PC-9 (cell line): ENCODE results near the gene TENM4. TPM values are rescaled to one million over a fixed set of nuclear protein-coding genes. Genes with fewer than 3 reads are reported as not detected.
A peak's percentile ranks its signal among the peaks of the same experiment; 100 is the strongest.

ENCODE experiments used
- BruUV-seq: library from RNA; stranded (reverse); fragments of 400-500 nt; replicated peaks from 2 replicates; lab custom pipeline; 2021; lab: Mats Ljungman, UMichigan
- CTCF ChIA-PET: fragments of 300-600 bp; sonication (Branson Sonifier 250); formaldehyde crosslinking; loops from one replicate; lab custom pipeline; 2022; ENCODE audit warnings: antibody characterized with exemption; lab: Charles Lee
- POLR2A ChIA-PET: fragments of 300-600 bp; sonication (Branson Sonifier 250); formaldehyde crosslinking; loops from one replicate; lab custom pipeline; 2022; ENCODE audit warnings: antibody characterized with exemption; ENCODE audit not compliant: unreplicated experiment; lab: Charles Lee
- DNase-seq, 2 experiments: peaks; one replicate each; pipeline versions ENCODE4 v3.0.0 to v3.0.0-alpha.2; 2015 to 2022; ENCODE audit warnings: mixed read lengths in 1 of 2
- H2AFZ ChIP-seq: fragments of 200-600 bp; sonication (generic); 2 replicates; pipeline ENCODE4 v1.8.1; 2017; ENCODE audit warnings: antibody characterized with exemption
- H3F3A ChIP-seq: fragments of 200-600 bp; sonication (generic); 2 replicates; pipeline ENCODE4 v1.8.1; 2017; ENCODE audit warnings: antibody characterized with exemption, mild to moderate bottlenecking, low read depth; ENCODE audit not compliant: insufficient read depth
- H3K27ac ChIP-seq: fragments of 200-600 bp; sonication (generic); 2 replicates; pipeline ENCODE4 v1.6.1; 2016; ENCODE audit warnings: mixed run types
- H3K27me3 ChIP-seq: fragments of 200-600 bp; sonication (generic); 2 replicates; pipeline ENCODE4 v1.6.1; 2016; ENCODE audit warnings: low read depth, mixed run types; ENCODE audit not compliant: insufficient read depth
- H3K36me3 ChIP-seq: fragments of 200-600 bp; sonication (generic); 2 replicates; pipeline ENCODE4 v1.6.1; 2016; ENCODE audit warnings: low read depth, mixed run types
- H3K4me1 ChIP-seq: fragments of 200-600 bp; sonication (generic); replicated peaks from 2 replicates; pipeline ENCODE4 v1.6.1; 2016; ENCODE audit warnings: mixed run types; ENCODE audit not compliant: insufficient read depth
- H3K4me2 ChIP-seq: fragments of 200-600 bp; sonication (generic); 2 replicates; pipeline ENCODE4 v1.6.1; 2017; ENCODE audit warnings: mixed run types
- H3K4me3 ChIP-seq: fragments of 200-600 bp; sonication (generic); 2 replicates; pipeline ENCODE4 v1.6.1; 2016; ENCODE audit warnings: mixed run types
- H3K79me2 ChIP-seq: fragments of 200-600 bp; sonication (generic); 2 replicates; pipeline ENCODE4 v1.6.1; 2017; ENCODE audit warnings: low read depth, mixed run types
- H3K9me2 ChIP-seq: fragments of 200-600 bp; sonication (generic); 2 replicates; pipeline ENCODE4 v1.8.1; 2017; ENCODE audit warnings: mild to moderate bottlenecking; ENCODE audit not compliant: insufficient read depth
- H3K9me3 ChIP-seq: fragments of 200-600 bp; sonication (generic); 2 replicates; pipeline ENCODE4 v1.8.1; 2016; ENCODE audit warnings: low read depth; ENCODE audit not compliant: insufficient read depth
- H4K20me1 ChIP-seq: fragments of 200-600 bp; sonication (generic); 2 replicates; pipeline ENCODE4 v1.8.1; 2017; ENCODE audit not compliant: insufficient read depth
- CTCF ChIP-seq: fragments of 200-600 bp; sonication (generic); conservative IDR thresholded peaks from 2 replicates; pipeline ENCODE4 v1.6.1; 2017; ENCODE audit warnings: mixed run types, antibody characterized with exemption, mild to moderate bottlenecking, moderate library complexity
- EZH2 ChIP-seq: fragments of 200-600 bp; sonication (generic); IDR thresholded peaks from 2 replicates; pipeline ENCODE4 v1.8.0; 2017; ENCODE audit warnings: antibody characterized with exemption, low read depth
- intact Hi-C: fragments of 100-400 bp; cut with micrococcal nuclease; formaldehyde crosslinking; loops from one replicate; pipeline ENCODE4 v1.10.0; 2022; ENCODE audit not compliant: unreplicated experiment
- total RNA-seq: library from RNA; stranded (reverse); gene quantifications from 2 replicates; pipeline ENCODE4 v1.2.3, GENCODE V29; 2021

Gene TENM4
- total RNA-seq, 1 experiment from 2014 or later, result not detected

GRCh38 chr11:78657968-78658839 lies 782.6 kb downstream of the TENM4 start:
- Histone ChIP-seq H3K27me3 (peaks cover 98% of the 10 kb centered on the region), H3K9me3 (no peaks in the 10 kb centered on the region), H3K79me2 (no peaks in the 10 kb centered on the region), H2AFZ (no peak overlapping the region), H3K4me2 (no peak overlapping the region), H3K9me2 (no peaks in the 10 kb centered on the region), H3K4me3 (no peak overlapping the region), H4K20me1 (no peaks in the 10 kb centered on the region), H3K4me1 (no peaks in the 10 kb centered on the region), H3K36me3 (no peaks in the 10 kb centered on the region), H3F3A (no peaks in the 10 kb centered on the region), H3K27ac (no peak overlapping the region)
- intact Hi-C loops, result no loop called here
- BruUV-seq, result no TSS peak
- peak; percentile 87; the same call in 1 of the 2 replicates for TF ChIP-seq EZH2
- TF ChIP-seq CTCF, result no peak
- ChIA-PET CTCF (no interaction called here), POLR2A (no interaction called here)
- no peak for DNase-seq

- peaks cover 98% of the 10 kb centered on the region for H3K27me3 ChIP-seq
- no peaks in the 10 kb centered on the region for H3K36me3 ChIP-seq
- no peaks in the 10 kb centered on the region for H3K79me2 ChIP-seq
- no peaks in the 10 kb centered on the region for H4K20me1 ChIP-seq
- DNase-seq, result no peak
- CTCF ChIA-PET, result no interaction called here
- BruUV-seq, result no TSS peak
- no peaks in the 10 kb centered on the region for H3K9me3 ChIP-seq
- no peak overlapping the region for H2AFZ ChIP-seq
- intact Hi-C loops, result no loop called here
- H3K4me2 ChIP-seq, result no peak overlapping the region
- no peaks in the 10 kb centered on the region for H3K9me2 ChIP-seq
- TF ChIP-seq EZH2, result no peak
- TF ChIP-seq CTCF, result no peak
- POLR2A ChIA-PET, result no interaction called here
- H3K4me3 ChIP-seq, result no peak overlapping the region
- H3K4me1 ChIP-seq, result no peaks in the 10 kb centered on the region
- no peaks in the 10 kb centered on the region for H3F3A ChIP-seq
- H3K27ac ChIP-seq, result no peak overlapping the region
Observed at GRCh38 chr11:78657441-78657840, 783.4 kb downstream of the TENM4 start.

GRCh38 chr11:78656984-78657383 lies 783.8 kb downstream of the TENM4 start:
- Histone ChIP-seq H3K4me2 (no peak overlapping the region), H3K9me3 (no peaks in the 10 kb centered on the region), H3K27me3 (peaks cover 100% of the 10 kb centered on the region), H3K36me3 (no peaks in the 10 kb centered on the region), H4K20me1 (no peaks in the 10 kb centered on the region), H2AFZ (no peak overlapping the region), H3K9me2 (no peaks in the 10 kb centered on the region), H3K4me3 (no peak overlapping the region), H3F3A (no peaks in the 10 kb centered on the region), H3K4me1 (no peaks in the 10 kb centered on the region), H3K27ac (no peak overlapping the region), H3K79me2 (no peaks in the 10 kb centered on the region)
- no peak for DNase-seq
- ChIA-PET CTCF (no interaction called here), POLR2A (no interaction called here)
- intact Hi-C loops, result no loop called here
- no TSS peak for BruUV-seq
- no peak for TF ChIP-seq CTCF
- TF ChIP-seq EZH2, result no peak
